HG03575 (cell line): ENCODE data around the gene ECI1.
A peak's percentile ranks its signal among the peaks of the same experiment; 100 is the strongest.

Source experiments
- ATAC-seq: cut with Tn5 transposase; IDR thresholded peaks from one replicate; pipeline ENCODE4 v1.9.1; 2021; ENCODE audit not compliant: unreplicated experiment, insufficient number of reproducible peaks, low FRiP score; ENCODE audit errors: extremely low read depth

Gene ECI1

DNA sequence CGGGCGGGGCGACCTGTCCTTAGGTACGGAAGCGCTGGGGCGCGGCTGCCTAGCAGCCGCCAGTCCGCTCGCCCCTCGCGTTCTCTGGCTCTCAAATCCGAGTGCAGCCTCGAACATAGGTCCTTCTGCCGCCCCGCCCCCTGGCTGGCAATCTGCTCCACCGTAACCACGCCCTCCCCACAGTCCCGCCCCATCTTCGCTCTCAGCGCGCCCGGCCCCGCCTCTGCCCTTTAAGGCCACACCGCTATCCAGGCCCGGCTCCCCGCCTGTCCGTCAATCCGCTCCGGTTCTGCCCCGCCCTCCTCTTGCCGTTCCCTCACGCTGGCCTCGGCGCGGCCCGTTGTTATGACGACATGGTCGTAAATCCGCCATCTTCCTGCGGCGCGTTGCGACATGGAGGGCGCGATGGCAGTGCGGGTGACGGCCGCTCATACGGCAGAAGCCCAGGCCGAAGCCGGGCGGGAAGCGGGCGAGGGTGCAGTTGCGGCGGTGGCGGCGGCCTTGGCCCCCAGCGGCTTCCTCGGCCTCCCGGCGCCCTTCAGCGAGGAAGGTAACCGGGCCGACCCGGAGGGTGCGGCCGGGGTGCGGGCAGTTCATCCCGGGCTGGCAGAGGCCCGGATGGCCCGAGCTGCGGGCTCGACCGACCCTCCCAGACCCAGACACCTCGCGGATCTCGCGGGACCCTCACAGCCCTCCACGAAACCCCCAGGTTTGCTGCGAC lies 28.0 kb downstream of the ECI1 start, which contains the start of gene E4F1:
TSS of gene E4F1 (plus strand) at position 371 of the 721 bp plus-strand sequence. CDS start at position 394, 23 bp downstream.
- peak; percentile 66 for ATAC-seq

DNA sequence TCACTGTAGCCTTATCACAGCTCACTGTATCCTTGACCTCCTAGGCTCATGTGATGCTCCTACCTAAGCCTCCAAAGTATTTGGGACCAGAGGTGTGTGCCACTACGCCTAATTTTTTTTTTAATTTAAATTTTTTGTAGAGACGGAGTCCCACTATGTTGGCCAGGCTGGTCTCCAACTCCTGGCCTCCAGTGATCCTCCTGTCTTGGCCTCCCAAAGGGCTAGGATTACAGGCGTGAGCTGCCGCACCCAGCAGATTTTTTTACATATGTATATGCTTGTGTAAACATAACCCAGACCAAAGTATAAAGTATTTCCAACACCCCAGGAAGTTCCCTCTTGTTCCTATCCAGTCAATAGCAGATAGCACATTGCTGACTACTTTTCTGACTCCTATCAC lies 35.1 kb downstream of the ECI1 start:
- no peak for ATAC-seq

DNA sequence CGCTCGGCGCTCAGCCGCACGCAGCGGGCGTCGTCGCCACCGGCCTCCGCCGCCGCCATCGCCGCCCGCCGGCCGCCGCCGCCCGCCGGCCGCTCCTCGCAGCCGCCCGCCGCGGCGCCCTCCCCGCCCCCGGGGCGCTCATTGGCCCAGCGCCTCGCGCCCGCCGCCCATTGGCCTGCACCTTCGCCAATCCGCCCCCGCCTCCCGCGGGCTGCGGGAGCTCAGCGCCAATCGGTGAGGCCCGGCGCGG lies 36.7 kb downstream of the ECI1 start, which contains the start of gene PGP:
TSS of gene PGP (minus strand) at position 122 of the 250 bp plus-strand sequence. CDS start at position 59, 63 bp downstream.
- ATAC-seq = no peak

DNA sequence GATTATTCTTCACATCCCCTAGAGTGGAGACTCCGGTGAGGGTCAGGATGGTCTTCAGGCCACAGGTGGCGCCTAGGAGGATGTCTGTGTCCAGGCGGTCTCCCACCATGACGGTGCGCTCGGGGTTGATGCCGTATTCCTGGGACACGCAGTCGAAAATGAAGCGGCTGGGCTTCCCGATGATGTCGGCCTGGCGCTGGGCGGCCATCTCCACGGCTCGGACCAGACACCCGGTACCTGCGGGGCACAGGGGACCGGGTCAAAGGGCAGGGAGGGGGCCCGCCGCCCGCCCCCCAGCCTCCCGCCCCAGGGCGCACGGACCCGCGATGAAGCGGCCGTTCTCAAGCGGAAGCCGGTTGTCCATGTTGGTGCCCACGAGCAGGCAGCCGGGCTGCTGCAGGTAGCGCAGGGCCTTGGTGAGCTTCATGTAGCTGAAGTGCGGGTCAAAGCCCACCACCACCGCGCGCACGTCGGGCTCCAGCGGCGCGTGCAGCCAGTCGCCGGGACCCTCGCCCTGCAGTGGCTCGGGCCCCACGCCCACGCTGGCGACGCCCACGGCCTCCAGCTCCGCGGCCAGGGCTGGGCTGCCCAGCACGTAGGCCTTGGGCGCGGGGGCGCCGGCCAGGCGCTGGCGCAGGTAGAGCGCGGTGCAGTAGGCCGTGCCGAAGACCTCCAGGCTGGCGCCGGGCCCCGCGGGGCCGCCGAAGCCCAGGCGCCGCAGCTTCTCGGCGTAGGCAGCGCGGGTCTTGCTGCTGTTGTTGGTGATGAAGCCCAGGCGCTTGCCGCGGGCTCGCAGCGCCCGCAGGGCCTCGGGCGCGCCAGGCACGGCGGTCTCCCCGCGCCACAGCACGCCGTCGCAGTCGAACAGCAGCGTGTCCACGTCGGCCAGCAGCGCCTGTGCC lies 37.3 kb downstream of the ECI1 start:
- no peak for ATAC-seq

DNA sequence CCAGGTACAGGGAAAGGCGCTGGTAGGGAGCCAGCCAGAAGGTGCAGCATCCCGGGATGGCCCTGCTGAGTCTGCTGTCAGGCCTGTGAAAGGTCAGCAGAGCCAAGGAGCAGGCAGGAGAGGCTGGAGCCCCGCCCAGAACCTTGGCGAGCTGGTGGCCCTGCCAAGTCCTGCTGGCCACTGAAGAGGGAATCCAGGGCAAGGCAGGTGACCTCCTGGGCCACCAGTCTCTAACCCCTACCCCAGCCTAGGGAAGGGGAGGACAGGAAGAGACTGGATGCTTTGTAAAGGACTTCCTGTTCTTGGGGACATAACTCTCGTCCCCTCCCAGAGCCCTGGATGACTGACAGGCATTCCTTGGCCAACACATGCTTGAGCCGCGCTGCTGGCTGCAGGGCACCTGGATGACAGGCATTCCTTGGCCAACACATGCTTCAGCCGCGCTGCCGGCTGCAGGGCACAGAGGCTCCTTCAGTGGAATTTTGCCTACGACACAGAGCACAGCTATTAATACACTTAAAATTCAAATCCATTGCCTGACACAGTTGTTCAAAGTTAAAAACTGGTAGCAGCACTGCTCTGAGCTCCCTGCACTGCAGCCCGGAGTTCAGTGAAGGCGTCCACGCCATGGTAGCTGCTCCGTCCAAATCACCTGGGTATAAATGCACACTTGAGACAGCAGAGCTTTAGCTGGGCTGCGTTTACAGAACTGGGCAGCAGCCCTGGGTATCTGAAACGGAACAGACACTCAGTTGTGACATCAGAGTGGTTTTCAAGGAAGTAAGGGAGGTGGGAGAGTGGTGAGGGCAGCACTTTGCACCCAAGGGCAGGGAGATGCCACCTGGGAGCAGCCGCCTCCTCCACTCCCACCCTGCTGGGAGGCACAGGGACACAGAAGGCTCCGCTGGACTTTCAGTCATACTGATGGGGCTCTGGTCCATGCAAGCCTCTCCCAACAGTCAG lies 38.7 kb downstream of the ECI1 start:
- ATAC-seq = no peak

DNA sequence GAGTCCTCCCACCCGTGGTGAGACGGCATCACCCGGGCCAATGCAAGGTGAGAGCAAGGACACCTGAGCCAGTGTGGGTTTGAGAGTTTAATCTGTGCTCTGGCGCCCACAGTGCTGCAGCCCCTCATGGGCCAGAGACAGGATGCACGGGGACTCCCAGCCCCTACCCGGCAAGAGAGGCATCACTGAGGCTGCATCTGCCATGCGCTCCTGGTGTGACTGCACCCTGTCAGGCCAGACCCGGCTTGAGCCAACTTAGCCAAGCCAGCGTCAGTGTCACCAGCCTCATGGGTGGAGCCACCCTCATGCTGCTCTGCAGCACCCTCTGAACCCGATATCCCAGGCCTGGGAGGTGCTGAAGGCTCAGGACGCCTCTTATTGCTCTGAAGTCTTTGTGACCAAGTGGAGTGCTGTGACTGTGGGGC lies 39.5 kb downstream of the ECI1 start:
- ATAC-seq = no peak

DNA sequence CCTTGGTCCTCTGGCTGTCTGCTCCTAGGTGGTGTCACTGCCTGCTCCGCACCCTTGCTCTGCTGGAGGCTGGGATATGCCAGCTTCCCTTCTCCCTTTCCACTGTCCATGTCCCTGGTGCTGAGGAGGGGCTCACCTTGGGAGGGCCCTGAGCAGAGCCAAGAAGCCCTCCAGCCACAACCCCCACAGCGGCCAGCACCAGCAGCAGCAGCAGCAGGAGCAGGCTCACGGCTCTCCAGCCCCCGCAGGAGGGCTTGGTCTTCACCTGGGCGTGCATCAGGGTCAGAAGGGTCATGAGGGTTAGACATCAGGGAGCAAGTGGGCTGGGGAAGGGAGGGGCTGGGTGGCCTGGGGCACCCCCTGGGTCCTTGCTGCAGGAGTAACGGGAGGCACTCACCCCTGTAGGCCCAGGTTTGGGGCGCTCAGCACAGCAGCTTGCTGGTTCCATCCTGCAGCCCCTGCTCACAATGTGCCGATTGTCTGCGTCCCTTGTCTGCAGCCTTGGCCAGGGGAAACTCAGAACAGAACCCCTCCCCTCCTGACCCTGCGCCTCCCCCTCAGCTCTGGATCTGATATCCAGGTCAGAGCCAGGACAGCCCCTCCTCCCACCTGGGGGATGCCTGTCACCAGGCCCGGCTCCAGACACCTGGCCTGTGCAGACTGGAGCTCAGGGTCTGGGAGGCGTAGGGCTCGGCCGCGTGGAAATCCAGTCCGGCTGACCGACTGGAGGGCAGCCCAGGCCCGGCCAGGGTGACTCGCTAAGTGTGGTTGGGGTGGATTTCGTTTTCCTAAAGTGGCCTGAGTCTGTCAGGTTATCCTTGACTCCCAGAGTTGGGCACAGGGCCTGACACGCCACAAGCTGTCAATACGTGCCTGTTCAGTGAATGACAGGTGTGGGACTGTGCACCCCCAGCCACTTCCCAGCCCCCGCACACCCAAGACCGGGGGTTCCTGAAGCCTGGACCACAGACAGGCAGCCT lies 40.7 kb downstream of the ECI1 start, which contains the start of gene BRICD5:
TSS of gene BRICD5 (minus strand) at position 478 of the 980 bp plus-strand sequence. CDS start at position 448, 30 bp downstream.
- no peak for ATAC-seq

DNA sequence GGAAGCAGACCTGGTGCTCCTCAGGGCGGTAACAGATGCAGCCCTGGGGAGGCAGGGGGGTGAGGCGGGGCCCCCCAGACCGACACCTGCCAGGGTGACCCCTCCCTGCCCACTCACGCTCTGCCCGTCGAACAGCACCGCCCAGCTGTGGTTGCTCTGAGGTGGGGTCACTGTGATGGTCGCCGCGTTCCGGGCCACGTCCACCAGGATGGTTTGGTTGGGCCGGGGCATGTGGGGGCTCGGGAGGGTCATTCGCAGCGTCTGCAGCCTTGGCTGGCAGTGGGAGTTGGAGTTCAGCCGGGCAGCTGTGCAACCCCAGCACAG lies 41.4 kb downstream of the ECI1 start:
- ATAC-seq = no peak

DNA sequence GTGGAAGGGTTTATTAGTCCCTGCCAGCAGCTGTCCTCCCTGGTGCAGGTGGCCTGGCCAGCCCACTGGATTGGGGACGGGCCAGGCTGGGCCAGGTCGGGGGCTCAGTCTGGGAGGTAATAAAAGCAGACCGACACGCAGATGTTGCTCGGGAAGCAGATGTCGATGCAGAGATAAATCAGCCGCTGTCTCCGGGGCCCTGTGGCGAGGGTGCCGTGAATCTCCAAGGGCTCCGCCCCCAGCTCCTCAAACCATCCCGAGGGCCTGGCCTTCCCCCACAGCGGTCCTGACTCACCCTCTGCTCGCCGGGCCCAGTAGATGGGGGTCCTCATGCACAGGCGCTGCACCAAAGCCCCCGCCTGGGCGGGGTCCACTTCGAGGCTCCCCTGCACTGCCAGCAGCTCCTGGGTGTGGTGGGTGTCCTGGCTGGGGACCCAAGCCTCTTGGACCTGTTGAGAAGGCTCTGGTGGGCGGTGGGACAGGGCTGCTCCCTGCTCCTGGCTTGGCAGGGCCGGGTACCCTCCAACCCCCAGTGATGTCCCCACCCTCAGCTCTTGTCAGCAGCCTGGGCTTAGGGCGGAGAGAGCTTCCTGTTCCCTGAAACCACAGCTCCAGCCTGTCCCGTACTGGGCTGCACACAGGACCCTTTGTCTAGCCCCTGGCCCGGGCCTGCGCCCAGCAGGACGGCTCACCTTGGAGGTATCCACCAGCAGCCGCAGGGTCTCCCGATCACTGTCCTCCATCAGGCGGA lies 42.0 kb downstream of the ECI1 start:
- no peak for ATAC-seq

DNA sequence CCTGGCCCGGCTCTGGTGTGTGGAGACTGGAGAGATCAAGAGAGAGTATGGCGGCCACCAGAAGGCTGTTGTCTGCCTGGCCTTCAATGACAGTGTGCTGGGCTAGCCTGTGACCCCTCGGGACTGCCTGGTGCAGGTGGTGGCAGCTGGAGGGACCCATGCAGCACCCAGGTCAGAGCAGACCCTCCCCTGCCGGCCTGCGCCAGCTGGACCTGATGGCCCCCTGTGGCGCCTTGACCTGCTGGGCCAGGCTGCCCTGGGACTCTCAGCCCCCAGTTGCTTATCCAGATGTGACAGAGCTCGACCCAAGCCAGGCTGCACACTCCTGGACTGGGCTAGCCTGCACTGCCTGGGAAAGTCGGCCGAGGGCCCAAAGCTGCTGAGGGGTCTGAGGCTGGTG lies 42.6 kb downstream of the ECI1 start:
- no peak for ATAC-seq

DNA sequence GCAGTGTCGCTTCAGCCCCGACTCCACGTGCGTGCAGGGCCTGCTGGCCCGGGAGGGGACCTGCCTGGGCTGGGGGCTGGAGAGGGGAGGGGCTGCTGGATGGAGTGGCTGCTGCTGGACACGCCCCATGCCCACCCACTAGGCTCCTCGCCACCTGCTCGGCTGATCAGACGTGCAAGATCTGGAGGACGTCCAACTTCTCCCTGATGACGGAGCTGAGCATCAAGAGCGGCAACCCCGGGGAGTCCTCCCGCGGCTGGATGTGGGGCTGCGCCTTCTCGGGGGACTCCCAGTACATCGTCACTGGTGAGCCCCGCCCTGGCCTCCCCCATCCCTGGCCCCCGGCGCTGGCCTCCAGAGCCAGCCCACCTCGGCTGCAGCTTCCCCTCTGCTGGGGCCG lies 43.1 kb downstream of the ECI1 start:
- ATAC-seq = no peak

DNA sequence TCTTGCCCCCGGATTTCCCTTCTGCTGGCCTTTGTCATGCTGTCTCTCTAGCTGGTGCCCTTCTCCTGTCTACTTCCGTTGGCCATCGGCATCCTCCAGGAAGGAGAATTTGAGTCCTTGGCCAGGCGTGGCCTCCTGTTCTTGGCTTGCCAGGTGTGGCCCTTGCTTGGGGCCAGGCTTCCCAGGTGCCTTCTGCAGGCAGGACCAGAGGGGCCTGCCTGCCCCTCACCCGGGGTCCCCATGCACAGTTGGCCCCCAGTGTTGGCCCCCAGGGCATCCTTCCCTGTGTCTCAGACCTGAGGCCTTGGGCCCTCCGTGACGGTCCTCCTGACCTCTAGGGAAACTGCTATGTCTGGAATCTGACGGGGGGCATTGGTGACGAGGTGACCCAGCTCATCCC lies 43.5 kb downstream of the ECI1 start:
- no peak for ATAC-seq

DNA sequence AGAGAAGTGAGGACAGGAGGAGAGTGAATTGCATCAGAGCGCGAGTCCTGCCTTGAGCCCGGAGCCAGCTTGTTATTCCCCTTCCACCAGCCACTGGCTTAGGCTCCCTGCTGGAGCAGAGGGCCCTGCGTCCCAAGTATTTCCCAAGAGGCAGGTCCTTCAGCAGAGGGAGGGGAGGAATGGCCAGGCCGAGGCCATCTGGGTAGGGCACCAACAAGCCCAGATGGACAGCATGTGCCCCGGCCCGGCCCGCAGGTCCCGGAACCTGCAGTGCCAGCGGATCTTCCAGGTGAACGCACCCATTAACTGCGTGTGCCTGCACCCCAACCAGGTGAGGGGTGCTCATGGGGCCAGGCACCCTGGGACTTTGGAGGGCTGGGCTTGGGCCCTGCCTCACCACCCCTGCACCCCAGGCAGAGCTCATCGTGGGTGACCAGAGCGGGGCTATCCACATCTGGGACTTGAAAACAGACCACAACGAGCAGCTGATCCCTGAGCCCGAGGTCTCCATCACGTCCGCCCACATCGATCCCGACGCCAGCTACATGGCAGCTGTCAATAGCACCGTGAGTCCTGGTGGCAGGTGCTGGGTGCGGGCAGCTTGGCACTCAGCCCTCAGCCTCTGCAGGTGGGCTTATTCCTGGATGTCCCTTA lies 44.5 kb downstream of the ECI1 start:
- no peak for ATAC-seq

DNA sequence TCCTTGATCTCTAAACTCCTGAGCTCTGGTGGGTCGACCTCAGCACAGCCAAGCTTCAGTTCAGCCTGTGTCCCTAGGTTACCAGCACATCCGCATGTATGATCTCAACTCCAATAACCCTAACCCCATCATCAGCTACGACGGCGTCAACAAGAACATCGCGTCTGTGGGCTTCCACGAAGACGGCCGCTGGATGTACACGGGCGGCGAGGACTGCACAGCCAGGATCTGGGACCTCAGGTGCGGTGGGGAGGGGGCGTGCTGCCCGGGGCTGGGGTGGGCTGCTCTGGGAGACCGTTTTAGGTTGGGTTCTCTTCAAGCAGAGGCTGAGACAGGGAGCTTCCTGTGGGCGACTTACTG lies 45.0 kb downstream of the ECI1 start:
- no peak for ATAC-seq

DNA sequence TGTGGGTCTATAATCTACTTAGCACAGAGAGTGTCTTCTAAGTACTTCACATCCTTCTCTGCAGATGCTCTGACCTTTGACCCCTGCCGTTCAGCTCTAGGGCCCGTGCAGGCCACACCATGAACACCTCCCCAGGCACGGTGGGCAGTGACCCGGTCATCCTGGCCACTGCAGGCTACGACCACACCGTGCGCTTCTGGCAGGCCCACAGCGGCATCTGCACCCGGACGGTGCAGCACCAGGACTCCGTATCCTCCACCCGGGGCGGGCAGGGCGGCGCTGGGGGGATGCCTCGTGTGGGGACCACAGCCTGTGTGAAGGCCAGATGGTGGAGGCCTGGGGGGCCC lies 45.4 kb downstream of the ECI1 start:
- no peak for ATAC-seq

DNA sequence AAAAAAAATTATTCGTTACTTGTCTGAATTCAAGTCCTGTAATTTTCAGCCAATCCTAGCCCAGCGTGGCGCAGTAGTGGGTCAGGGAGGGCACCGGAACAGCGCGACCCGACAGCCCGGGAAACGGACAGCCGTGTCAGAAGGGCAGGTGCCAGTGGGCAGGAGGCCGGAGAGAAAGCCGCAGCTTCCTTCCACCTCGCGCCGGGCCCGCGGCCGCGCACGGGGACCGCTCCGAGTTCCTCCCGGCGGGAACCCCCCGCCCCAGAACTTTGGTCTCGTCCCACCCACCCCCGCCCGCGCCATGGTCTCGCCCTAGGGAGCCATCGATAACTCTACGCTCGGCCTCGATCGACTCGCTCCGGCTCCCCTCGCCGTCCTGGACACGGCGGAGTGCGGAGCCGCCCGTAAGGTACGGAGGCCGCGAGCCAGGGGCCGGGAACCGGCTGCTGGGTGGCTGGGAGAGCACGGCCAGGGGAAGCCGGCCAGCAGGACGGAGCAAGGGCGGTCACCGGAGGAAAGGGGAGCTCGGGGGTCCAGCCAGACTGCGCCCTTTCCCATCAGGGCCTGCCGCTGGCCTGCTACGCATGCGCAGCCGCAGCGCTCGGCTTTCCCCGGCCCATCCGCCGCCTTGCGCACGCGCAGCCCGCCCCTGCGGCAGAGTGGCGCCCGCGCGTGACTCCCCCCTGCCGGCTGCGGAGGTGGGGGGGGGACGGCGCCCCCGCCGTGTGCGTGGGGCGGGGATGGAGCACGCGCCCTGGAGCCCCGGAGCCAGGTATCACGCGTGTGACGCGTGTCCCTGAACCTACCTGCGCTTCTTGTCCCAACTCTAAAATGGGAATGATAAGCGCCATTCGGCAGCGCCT lies 46.1 kb downstream of the ECI1 start, which contains the start of gene MLST8:
TSS of gene MLST8 (plus strand) at position 351 of the 863 bp plus-strand sequence. CDS start 632 bp downstream, outside the sequence.
- no peak for ATAC-seq
